ENCODE data around the gene NRIP1. TPM values are rescaled to one million over a fixed set of nuclear protein-coding genes. Genes with fewer than 3 reads are reported as not detected.
A peak's percentile ranks its signal among the peaks of the same experiment; 100 is the strongest.

Gene NRIP1
- total RNA-seq, 2 donors from 2014 or later: 29.3 to 43.1 TPM

- DNase-seq (ENCODE audit: low spot score): no peak
- Histone ChIP-seq H3K9me3 (no peaks in the 10 kb centered on the region), H3K27ac (peak overlapping the region; percentile 96), H3K4me3 (peak overlapping the region; percentile 88 to 97), H3K36me3 (no peaks in the 10 kb centered on the region), H3K4me1 (replicated peaks) (no peaks in the 10 kb centered on the region), H3K27me3 (replicated peaks; ENCODE audit: insufficient read depth) (no peaks in the 10 kb centered on the region)
- intact Hi-C loops (cut with DNase I): loop anchor here (10.0 kb wide), 4 partner anchors 108 to 678 kb away; partner anchors contain the start of gene HSPA13
- no peak for TF ChIP-seq POLR2AphosphoS5 (IDR thresholded peaks at IDR 0.05)
- no peak for TF ChIP-seq POLR2A (IDR thresholded peaks at IDR 0.05)
- TF ChIP-seq CTCF (IDR thresholded peaks at IDR 0.05): no peak
- WGBS: 2% methylated on average over 11 of the region's 11 CpGs
Observed at GRCh38 chr21:15063081-15063813, 1.6 kb downstream of the NRIP1 start.

- peak overlapping the region; percentile 88 to 97 for H3K4me3 ChIP-seq
- WGBS: 16% methylated on average over 2 of the region's 2 CpGs
- intact Hi-C loops (cut with DNase I): loop anchor here (10.0 kb wide), 4 partner anchors 108 to 678 kb away; partner anchors contain the start of gene HSPA13
Observed at GRCh38 chr21:15062606-15062965, 2.2 kb downstream of the NRIP1 start.

GRCh38 chr21:15061747-15062605 lies 2.8 kb downstream of the NRIP1 start:
- Histone ChIP-seq H3K4me1 (replicated peaks) (peaks cover 2% of the 10 kb centered on the region), H3K27ac (peak overlapping the region in 1 of 2 donors; percentile 96), H3K9me3 (no peaks in the 10 kb centered on the region), H3K27me3 (replicated peaks; ENCODE audit: insufficient read depth) (no peaks in the 10 kb centered on the region), H3K36me3 (no peaks in the 10 kb centered on the region), H3K4me3 (peak overlapping the region; percentile 88 to 97)
- 44% methylated on average over 6 of the region's 6 CpGs for WGBS
- intact Hi-C loops (cut with DNase I): loop anchor here (10.0 kb wide), 4 partner anchors 107 to 677 kb away; partner anchors contain the start of gene HSPA13
- DNase-seq (ENCODE audit: low spot score): no peak
- TF ChIP-seq CTCF (IDR thresholded peaks at IDR 0.05): no peak
- TF ChIP-seq POLR2AphosphoS5 (IDR thresholded peaks at IDR 0.05): no peak
- TF ChIP-seq POLR2A (IDR thresholded peaks at IDR 0.05): no peak

More at GRCh38 chr21:15062606-15062965, 2.2 kb downstream of the NRIP1 start:
- peak in 2 of 4 experiments; percentile 4 to 29 for TF ChIP-seq CTCF (IDR thresholded peaks at IDR 0.05)
- TF ChIP-seq POLR2A (IDR thresholded peaks at IDR 0.05): no peak
- Histone ChIP-seq H3K4me1 (replicated peaks) (no peaks in the 10 kb centered on the region), H3K36me3 (no peaks in the 10 kb centered on the region), H3K9me3 (no peaks in the 10 kb centered on the region), H3K27me3 (replicated peaks; ENCODE audit: insufficient read depth) (no peaks in the 10 kb centered on the region), H3K27ac (peak overlapping the region in 1 of 2 donors; percentile 96)
- no peak for DNase-seq (ENCODE audit: low spot score)

- DNase-seq (ENCODE audit: low spot score): no peak
- 51% methylated on average over 4 of the region's 4 CpGs for WGBS
- Histone ChIP-seq H3K9me3 (no peaks in the 10 kb centered on the region), H3K27ac (peak overlapping the region in 1 of 2 donors; percentile 96), H3K36me3 (no peaks in the 10 kb centered on the region), H3K4me3 (no peak overlapping the region), H3K27me3 (replicated peaks; ENCODE audit: insufficient read depth) (no peaks in the 10 kb centered on the region), H3K4me1 (replicated peaks) (peaks cover 6% of the 10 kb centered on the region)
- TF ChIP-seq POLR2AphosphoS5 (IDR thresholded peaks at IDR 0.05) (no peak), POLR2A (IDR thresholded peaks at IDR 0.05) (no peak), CTCF (IDR thresholded peaks at IDR 0.05) (no peak)
- intact Hi-C loops (cut with DNase I): loop anchor here (10.0 kb wide), 4 partner anchors 106 to 676 kb away; partner anchors contain the start of gene HSPA13
Observed at GRCh38 chr21:15061279-15061678, 3.5 kb downstream of the NRIP1 start.

Data from prostate gland (tissue), 2 donors.